Endothelial cell of umbilical vein (primary cell): ENCODE results near the gene GADD45GIP1. TPM values are rescaled to one million over a fixed set of nuclear protein-coding genes. Genes with fewer than 3 reads are reported as not detected.

Source experiments
- BruUV-seq: library from RNA; stranded (reverse); fragments of 400-500 nt; replicated peaks from 2 replicates; lab custom pipeline; 2021; lab: Mats Ljungman, UMichigan
- CTCF ChIA-PET: fragments of 300-600, 350-600 bp; sonication (Branson Sonifier 250); formaldehyde crosslinking; loops from one replicate; lab custom pipeline; 2021; ENCODE audit warnings: antibody characterized with exemption, inconsistent platforms; lab: Charles Lee
- POLR2A ChIA-PET: fragments of 300-600, 350-600 bp; sonication (Branson Sonifier 250); formaldehyde crosslinking; loops from one replicate; lab custom pipeline; 2021; ENCODE audit warnings: antibody characterized with exemption, inconsistent platforms; lab: Charles Lee
- DNase-seq: peaks from one replicate; pipeline ENCODE4 v3.0.0-alpha.2; 2011; ENCODE audit warnings: low read depth, low spot score
- FAIRE-seq: peaks from 2 replicates; lab custom pipeline; 2011; peaks lifted over from hg19 to GRCh38; lab: Jason Lieb, UNC
- H2AFZ ChIP-seq: 2 replicates; pipeline ENCODE4 v1.6.0; 2012; ENCODE audit warnings: low read depth, low read length, control low read depth, inconsistent platforms
- H3K27ac ChIP-seq: 2 replicates; pipeline ENCODE4 v1.5.1; 2011; ENCODE audit warnings: low read depth, mild to moderate bottlenecking, control low read depth, low read length, moderate library complexity; ENCODE audit not compliant: insufficient read depth
- H3K27me3 ChIP-seq, 2 experiments: 2 replicates each; pipeline versions ENCODE4 v1.6.0 to v1.6.1; 2011; ENCODE audit warnings: low read length in 2 of 2, mixed read lengths in 1 of 2; ENCODE audit not compliant: control insufficient read depth in 2 of 2, insufficient read depth in 2 of 2
- H3K36me3 ChIP-seq, 2 experiments: 2 replicates in 1 of 2; 3 replicates in 1 of 2; pipeline ENCODE4 v1.5.1; 2011; ENCODE audit warnings: low read length in 2 of 2, mild to moderate bottlenecking in 1 of 2, moderate library complexity in 1 of 2; ENCODE audit not compliant: control insufficient read depth in 2 of 2, insufficient read depth in 2 of 2; ENCODE audit errors: extremely low read depth in 1 of 2
- H3K4me1 ChIP-seq: 3 replicates; pipeline ENCODE4 v1.5.1; 2011; ENCODE audit warnings: mild to moderate bottlenecking, low read length; ENCODE audit not compliant: control insufficient read depth, insufficient read depth; ENCODE audit errors: extremely low read depth
- H3K4me2 ChIP-seq: 2 replicates; pipeline ENCODE4 v1.6.1; 2011; ENCODE audit warnings: low read length, control low read depth, mixed read lengths; ENCODE audit not compliant: insufficient read depth
- H3K4me3 ChIP-seq, 3 experiments: fragments of 200-600 bp in 1 of 3; sonication (generic), shearing (Covaris generic) in 1 of 3; replicated peaks in 1 of 3; 2 replicates each; pipeline ENCODE4 v1.5.1; 2011 to 2016; ENCODE audit warnings: control low read depth in 3 of 3, low read length in 3 of 3, mild to moderate bottlenecking in 2 of 3, inconsistent platforms in 1 of 3, low read depth in 1 of 3, moderate library complexity in 1 of 3; ENCODE audit not compliant: insufficient read depth in 1 of 3
- H3K79me2 ChIP-seq: 2 replicates; pipeline ENCODE4 v1.6.0; 2012; ENCODE audit warnings: low read length, inconsistent platforms; ENCODE audit not compliant: control insufficient read depth, insufficient read depth
- H3K9ac ChIP-seq: replicated peaks from 2 replicates; pipeline ENCODE3; 2011; ENCODE audit warnings: low read length, control low read depth; ENCODE audit not compliant: insufficient read depth; ENCODE audit errors: extremely low read depth
- H3K9me1 ChIP-seq: replicated peaks from 3 replicates; pipeline ENCODE4 v1.6.0; 2011; ENCODE audit warnings: mild to moderate bottlenecking, low read length; ENCODE audit not compliant: control insufficient read depth, insufficient read depth; ENCODE audit errors: extremely low read depth
- H3K9me3 ChIP-seq: replicated peaks from 2 replicates; pipeline ENCODE4 v1.5.1; 2012; ENCODE audit warnings: low read length, inconsistent platforms; ENCODE audit not compliant: control insufficient read depth, insufficient read depth
- H4K20me1 ChIP-seq: replicated peaks from 2 replicates; pipeline ENCODE3; 2011; ENCODE audit warnings: mild to moderate bottlenecking, low read length; ENCODE audit not compliant: control insufficient read depth, insufficient read depth; ENCODE audit errors: extremely low read depth
- CTCF ChIP-seq, 2 donors: IDR thresholded peaks; 1 replicate in 1 of 2; 2 replicates in 1 of 2; pipeline ENCODE4 v1.5.1; 2011; ENCODE audit warnings: low read length in 2 of 2, mild to moderate bottlenecking in 2 of 2, moderate library complexity in 2 of 2, control low read depth in 1 of 2, inconsistent platforms in 1 of 2, low read depth in 1 of 2; ENCODE audit not compliant: insufficient read depth in 1 of 2; ENCODE audit errors: extremely low read depth in 1 of 2
- EZH2 ChIP-seq: IDR thresholded peaks from 2 replicates; pipeline ENCODE4 v1.6.1; 2012; ENCODE audit warnings: borderline replicate concordance, low read depth, mild to moderate bottlenecking, moderate library complexity, low read length, inconsistent platforms; ENCODE audit not compliant: severe bottlenecking
- FOS ChIP-seq: IDR thresholded peaks from 2 replicates; pipeline ENCODE4 v1.6.1; 2011; ENCODE audit warnings: mild to moderate bottlenecking, low read length, moderate library complexity, borderline replicate concordance; ENCODE audit not compliant: insufficient read depth
- GATA2 ChIP-seq: IDR thresholded peaks from 2 replicates; pipeline ENCODE4 v1.7.0; 2011; ENCODE audit warnings: low read depth, mild to moderate bottlenecking, moderate library complexity, mixed read lengths, low read length; ENCODE audit not compliant: insufficient read length, insufficient read depth
- JUN ChIP-seq: IDR thresholded peaks from 2 replicates; pipeline ENCODE4 v1.6.1; 2011; ENCODE audit warnings: borderline replicate concordance, low read depth; ENCODE audit not compliant: insufficient read length, insufficient read depth
- MAX ChIP-seq: IDR thresholded peaks from 2 replicates; pipeline ENCODE4 v1.6.1; 2011; ENCODE audit not compliant: insufficient read depth, insufficient read length
- MYC ChIP-seq: IDR thresholded peaks from one replicate; pipeline ENCODE4 v1.6.1; 2011; ENCODE audit warnings: mild to moderate bottlenecking, low read depth, low read length
- POLR2A ChIP-seq: IDR thresholded peaks from 2 replicates; pipeline ENCODE4 v1.6.1; 2012; ENCODE audit warnings: low read depth, mild to moderate bottlenecking, control low read depth, low read length
- POLR2AphosphoS5 ChIP-seq: IDR thresholded peaks from 2 replicates; pipeline ENCODE4 v1.6.1; 2012; ENCODE audit warnings: low read depth, mild to moderate bottlenecking, control low read depth, low read length, moderate library complexity; ENCODE audit not compliant: insufficient read depth
- dilution Hi-C: fragments of 300-500 bp; cut with MboI; formaldehyde crosslinking; loops from one replicate; pipeline ENCODE4 v1.15.0; 2019; ENCODE audit warnings: low sequenced_read_pairs; ENCODE audit not compliant: extremely low pct_ligation_motif_present
- intact Hi-C: fragments of 100-400 bp; cut with micrococcal nuclease; formaldehyde crosslinking; loops from one replicate; pipeline ENCODE4 v1.10.0; 2022
- polyA plus RNA-seq, 4 experiments: library from polyadenylated mRNA; depleted of rRNA in 3 of 4; stranded (reverse) in 3 of 4; unstranded in 1 of 4; fragments of >200 nt; gene quantifications; 2 replicates each; pipeline versions ENCODE4 v1.2.1 to v1.2.3, GENCODE V29; 2011 to 2012; ENCODE audit warnings: missing spikeins in 1 of 4
- total RNA-seq: library from RNA; stranded (reverse); gene quantifications from 2 replicates; pipeline ENCODE4 v1.2.3, GENCODE V29; 2021

The GADD45GIP1 gene
- total and polyA plus RNA-seq, 2 donors (not counting 3 experiments of a cell fraction or from before 2014, with no cell fraction given) = 32.8 to 38.3 TPM

- dilution Hi-C loops (no loop called here), intact Hi-C loops (no loop called here)
- Histone ChIP-seq H3K79me2 (peaks cover 58% of the 10 kb centered on the region), H3K4me2 (no peak overlapping the region), H3K27me3 (no peaks in the 10 kb centered on the region), H3K4me1 (peaks cover 27% of the 10 kb centered on the region), H3K9me1 (no peaks in the 10 kb centered on the region), H3K9ac (no peak overlapping the region), H3K9me3 (no peaks in the 10 kb centered on the region), H3K36me3 (peaks cover 29 to 60% of the 10 kb centered on the region in 2 experiments), H3K4me3 (no peak overlapping the region), H2AFZ (no peak overlapping the region), H4K20me1 (no peaks in the 10 kb centered on the region), H3K27ac (no peak overlapping the region)
- no peak for TF ChIP-seq MAX
- no peak for TF ChIP-seq GATA2
- TF ChIP-seq MYC = no peak
- TF ChIP-seq POLR2A = no peak
- no peak for TF ChIP-seq JUN
- no peak for TF ChIP-seq EZH2
- TF ChIP-seq CTCF (IDR thresholded peaks at IDR 0.05; ENCODE audit: extremely low read depth in 1 of 2, insufficient read depth in 1 of 2, low read depth in 1 of 2, low read length in 2 of 2) = no peak
- TF ChIP-seq FOS = no peak
- no peak for TF ChIP-seq POLR2AphosphoS5
- BruUV-seq = no TSS peak
- ChIA-PET POLR2A (no interaction called here), CTCF (interaction anchor here (0.6 kb wide), 1 partner anchor 21 kb away, joined by 3 read pairs; no protein-coding TSS in a partner anchor)
- no peak for DNase-seq
- FAIRE-seq = no peak
Observed at GRCh38 chr19:12944104-12944674, 12.8 kb downstream of the GADD45GIP1 start.
